GM21576 (cell line): Measurements from ENCODE around the gene NDUFAF8.

Source experiments
- ATAC-seq: cut with Tn5 transposase; IDR thresholded peaks from one replicate; pipeline ENCODE4 v1.9.1; 2021; ENCODE audit warnings: mild to moderate bottlenecking, moderate library complexity; ENCODE audit not compliant: unreplicated experiment

NDUFAF8 gene

DNA sequence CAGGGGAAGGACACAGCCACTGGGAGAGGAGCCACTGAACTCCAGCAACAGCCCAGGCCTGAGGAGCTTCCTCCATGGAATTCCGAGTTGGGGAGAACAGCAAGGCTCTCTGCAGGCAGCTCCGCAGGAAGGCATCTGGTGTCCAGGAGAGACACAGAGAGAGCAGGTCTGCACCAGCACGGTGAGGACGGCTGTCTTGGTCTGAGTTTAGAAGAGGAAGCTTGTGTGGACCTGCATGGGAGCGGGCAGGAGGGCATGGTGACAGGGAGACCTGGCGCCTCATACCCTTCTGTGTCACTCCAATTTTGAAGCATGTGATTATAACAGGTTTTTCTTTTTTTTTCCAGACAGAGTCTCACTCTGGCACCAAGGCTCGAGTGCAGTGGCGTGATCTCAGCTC is 49.6 kb downstream of the NDUFAF8 start:
- ATAC-seq = no peak

- no peak for ATAC-seq
Observed at GRCh38 chr17:81289627-81290026, 50.5 kb downstream of the NDUFAF8 start.

DNA sequence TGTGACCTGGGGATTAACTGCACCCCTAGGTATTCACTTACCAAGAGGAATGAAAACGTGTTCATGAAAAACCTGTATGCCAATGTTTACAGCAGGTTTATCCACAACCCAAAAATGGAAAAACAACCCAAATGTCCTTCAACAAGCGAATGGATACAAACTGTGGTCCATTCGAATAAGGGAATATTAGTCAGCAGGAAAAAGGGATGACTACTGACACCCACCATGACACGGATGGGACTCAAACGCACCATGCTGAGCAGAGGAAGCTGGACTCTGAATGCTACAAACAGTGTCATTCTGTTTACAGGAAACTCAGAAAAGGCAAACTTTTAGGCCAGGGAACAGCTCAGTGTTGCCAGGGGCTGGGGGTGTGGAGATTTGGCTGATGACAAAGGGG is 51.1 kb downstream of the NDUFAF8 start:
- ATAC-seq = no peak
